Measurements from ENCODE around the gene PLA2G4A. TPM values are rescaled to one million over a fixed set of nuclear protein-coding genes. Genes with fewer than 3 reads are reported as not detected.

Gene PLA2G4A
- total RNA-seq, 1 experiment from 2014 or later, result 8.6 TPM

- DNase-seq (ENCODE audit: low read depth, low spot score), result no peak
- no TSS peak for BruUV-seq (replicated peaks)
- CTCF ChIA-PET, result interaction anchor here (1.1 kb wide), 1 partner anchor 60 kb away, joined by 3 read pairs; no protein-coding TSS in a partner anchor
Measured at GRCh38 chr1:186783193-186783592, 45.6 kb upstream of the PLA2G4A start.

GRCh38 chr1:186785503-186785902 is 43.2 kb upstream of the PLA2G4A start:
- no peak overlapping the region for H3K4me2 ChIP-seq (ENCODE audit: low read length)
- no peak overlapping the region for H2AFZ ChIP-seq (ENCODE audit: low read depth, low read length, poor library complexity, severe bottlenecking)
- no peak overlapping the region for H3K9ac ChIP-seq (ENCODE audit: low read length)
- no peak overlapping the region for H3K4me3 ChIP-seq (replicated peaks in 1 of 2; ENCODE audit: low read depth in 1 of 2, low read length in 2 of 2)
- no peak for DNase-seq (ENCODE audit: low read depth, low spot score)
- H3K9me3 ChIP-seq (ENCODE audit: control insufficient read depth in 1 of 2, insufficient read depth in 1 of 2, low read depth in 1 of 2, low read length in 2 of 2), result no peaks in the 10 kb centered on the region
- no TSS peak for BruUV-seq (replicated peaks)
- TF ChIP-seq TCF7L2 (IDR thresholded peaks at IDR 0.05; ENCODE audit: borderline replicate concordance, extremely low read depth, insufficient read depth, insufficient read length) (no peak), YY1 (IDR thresholded peaks at IDR 0.05; ENCODE audit: extremely low read depth, insufficient replicate concordance, low read depth, low read length) (no peak), EZH2phosphoT487 (IDR thresholded peaks at IDR 0.05; ENCODE audit: borderline replicate concordance) (no peak), FOSL1 (IDR thresholded peaks at IDR 0.05; ENCODE audit: low read depth) (no peak), ELF1 (IDR thresholded peaks at IDR 0.05; ENCODE audit: borderline replicate concordance, low read depth) (no peak), EGR1 (IDR thresholded peaks at IDR 0.05; ENCODE audit: low read depth) (no peak), CBX3 (IDR thresholded peaks at IDR 0.05; ENCODE audit: low read depth) (no peak), SP1 (IDR thresholded peaks at IDR 0.05; ENCODE audit: low read depth) (no peak), EZH2 (IDR thresholded peaks at IDR 0.05) (no peak), CEBPB (IDR thresholded peaks at IDR 0.05; ENCODE audit: low read depth) (no peak), ZNF274 (IDR thresholded peaks at IDR 0.05; ENCODE audit: low read depth, low read length) (no peak)
- intact Hi-C loops (cut with micrococcal nuclease), result no loop called here
- H3K27ac ChIP-seq (ENCODE audit: low read depth, low read length), result no peak overlapping the region
- RAD21 ChIA-PET (ENCODE audit: low non-redundant PET in 1 of 2, low total read pairs in 2 of 2, uncharacterized antibody in 2 of 2, unreplicated experiment in 2 of 2), result no interaction called here
- no peaks in the 10 kb centered on the region for H4K20me1 ChIP-seq (ENCODE audit: insufficient read depth)
- no peaks in the 10 kb centered on the region for H3K27me3 ChIP-seq (ENCODE audit: insufficient read depth, low read length)
- peaks cover 5% of the 10 kb centered on the region; the same call in 1 of the 2 replicates for H3K9me2 ChIP-seq (ENCODE audit: insufficient read depth)
- no peak for ATAC-seq
- CTCF ChIA-PET, result no interaction called here
- H3K4me1 ChIP-seq (ENCODE audit: control insufficient read depth in 1 of 2, insufficient read depth in 2 of 2, low read length in 2 of 2), result no peaks in the 10 kb centered on the region
- H3K36me3 ChIP-seq (ENCODE audit: control insufficient read depth in 1 of 2, insufficient read depth in 2 of 2, low read length in 2 of 2), result no peaks in the 10 kb centered on the region
- no peaks in the 10 kb centered on the region for H3K79me2 ChIP-seq (ENCODE audit: insufficient read depth, low read length)
- POLR2A ChIA-PET, result no interaction called here

More at GRCh38 chr1:186783193-186783592, 45.6 kb upstream of the PLA2G4A start:
- no peaks in the 10 kb centered on the region for H3K9me3 ChIP-seq (ENCODE audit: control insufficient read depth in 1 of 2, insufficient read depth in 1 of 2, low read depth in 1 of 2, low read length in 2 of 2)
- no peaks in the 10 kb centered on the region for H3K27me3 ChIP-seq (ENCODE audit: insufficient read depth, low read length)
- no peak for ATAC-seq
- no peak overlapping the region for H3K9ac ChIP-seq (ENCODE audit: low read length)
- POLR2A ChIA-PET, result no interaction called here
- intact Hi-C loops (cut with micrococcal nuclease), result no loop called here
- no peak overlapping the region for H3K4me3 ChIP-seq (replicated peaks in 1 of 2; ENCODE audit: low read depth in 1 of 2, low read length in 2 of 2)
- no peaks in the 10 kb centered on the region for H3K9me2 ChIP-seq (ENCODE audit: insufficient read depth)
- no peaks in the 10 kb centered on the region for H3K36me3 ChIP-seq (ENCODE audit: control insufficient read depth in 1 of 2, insufficient read depth in 2 of 2, low read length in 2 of 2)
- H4K20me1 ChIP-seq (ENCODE audit: insufficient read depth), result no peaks in the 10 kb centered on the region
- no peaks in the 10 kb centered on the region for H3K4me1 ChIP-seq (ENCODE audit: control insufficient read depth in 1 of 2, insufficient read depth in 2 of 2, low read length in 2 of 2)
- TF ChIP-seq ZBTB33 (IDR thresholded peaks at IDR 0.05; ENCODE audit: extremely low read depth, insufficient replicate concordance, low read length), result no peak
- no peak for TF ChIP-seq CEBPB (IDR thresholded peaks at IDR 0.05; ENCODE audit: low read depth)
- no peak for TF ChIP-seq SIN3A (IDR thresholded peaks at IDR 0.05; ENCODE audit: low read depth)
- no peak for TF ChIP-seq ATF3 (IDR thresholded peaks at IDR 0.05)
- TF ChIP-seq ZNF274 (IDR thresholded peaks at IDR 0.05; ENCODE audit: low read depth, low read length), result no peak
- no peak for TF ChIP-seq EZH2phosphoT487 (IDR thresholded peaks at IDR 0.05; ENCODE audit: borderline replicate concordance)
- no peaks in the 10 kb centered on the region for H3K79me2 ChIP-seq (ENCODE audit: insufficient read depth, low read length)
- no peak overlapping the region for H2AFZ ChIP-seq (ENCODE audit: low read depth, low read length, poor library complexity, severe bottlenecking)
- no peak overlapping the region for H3K27ac ChIP-seq (ENCODE audit: low read depth, low read length)
- RAD21 ChIA-PET (ENCODE audit: low non-redundant PET in 1 of 2, low total read pairs in 2 of 2, uncharacterized antibody in 2 of 2, unreplicated experiment in 2 of 2), result no interaction called here
- H3K4me2 ChIP-seq (ENCODE audit: low read length), result no peak overlapping the region
